ENCODE data around the gene HOTAIR. TPM values are rescaled to one million over a fixed set of nuclear protein-coding genes. Genes with fewer than 3 reads are reported as not detected.
A peak's percentile ranks its signal among the peaks of the same experiment; 100 is the strongest.

The HOTAIR gene
- total and polyA plus RNA-seq, 5 donors, result not detected

DNA sequence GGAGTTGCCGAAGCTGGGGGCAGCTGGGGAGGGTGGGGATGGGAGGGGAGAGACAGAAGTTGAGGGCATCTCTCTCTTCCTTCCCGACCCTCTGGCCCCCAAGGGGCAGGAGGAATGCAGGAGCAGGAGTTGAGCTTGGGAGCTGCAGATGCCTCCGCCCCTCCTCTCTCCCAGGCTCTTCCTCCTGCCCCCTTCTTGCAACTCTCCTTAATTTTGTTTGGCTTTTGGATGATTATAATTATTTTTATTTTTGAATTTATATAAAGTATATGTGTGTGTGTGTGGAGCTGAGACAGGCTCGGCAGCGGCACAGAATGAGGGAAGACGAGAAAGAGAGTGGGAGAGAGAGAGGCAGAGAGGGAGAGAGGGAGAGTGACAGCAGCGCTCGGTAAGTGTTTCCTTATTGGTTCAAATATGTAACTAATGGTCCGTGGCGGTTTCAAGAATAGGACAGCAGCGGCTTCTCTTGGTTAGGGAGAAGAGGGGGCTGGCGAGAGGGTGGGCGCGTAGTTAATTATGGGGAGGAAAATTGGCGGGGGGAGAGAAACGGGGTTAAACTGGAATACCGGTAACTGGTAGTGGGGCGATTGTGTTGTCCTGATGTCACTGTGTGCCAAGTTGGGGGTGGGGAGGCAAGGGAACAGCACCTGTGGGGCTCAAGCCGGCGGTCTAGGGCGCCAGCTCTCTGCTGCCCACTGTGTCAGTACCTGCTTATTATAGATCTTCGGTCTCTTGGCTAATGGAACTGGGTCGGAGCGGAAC is 42.5 kb upstream of the HOTAIR start:
- no peak for DNase-seq
- ATAC-seq, result peak; percentile 17 to 41
- WGBS, result 4% methylated on average over 24 of the region's 24 CpGs
- Histone ChIP-seq H3K4me1 (ENCODE audit: control insufficient read depth, insufficient read depth, low read length) (no peaks in the 10 kb centered on the region), H3K9me3 (ENCODE audit: control insufficient read depth, low read length) (no peaks in the 10 kb centered on the region), H3K27me3 (ENCODE audit: control insufficient read depth, insufficient read depth) (no peaks in the 10 kb centered on the region), H3K27ac (ENCODE audit: low read length) (no peak overlapping the region), H3K4me3 (ENCODE audit: low read length) (peak overlapping the region; percentile 53)
- intact Hi-C loops (cut with DNase I), result loop anchor here in 1 of 4 donors (10.0 kb wide), 1 partner anchor 348 kb away; the partner anchor contains the start of gene GPR84

DNA sequence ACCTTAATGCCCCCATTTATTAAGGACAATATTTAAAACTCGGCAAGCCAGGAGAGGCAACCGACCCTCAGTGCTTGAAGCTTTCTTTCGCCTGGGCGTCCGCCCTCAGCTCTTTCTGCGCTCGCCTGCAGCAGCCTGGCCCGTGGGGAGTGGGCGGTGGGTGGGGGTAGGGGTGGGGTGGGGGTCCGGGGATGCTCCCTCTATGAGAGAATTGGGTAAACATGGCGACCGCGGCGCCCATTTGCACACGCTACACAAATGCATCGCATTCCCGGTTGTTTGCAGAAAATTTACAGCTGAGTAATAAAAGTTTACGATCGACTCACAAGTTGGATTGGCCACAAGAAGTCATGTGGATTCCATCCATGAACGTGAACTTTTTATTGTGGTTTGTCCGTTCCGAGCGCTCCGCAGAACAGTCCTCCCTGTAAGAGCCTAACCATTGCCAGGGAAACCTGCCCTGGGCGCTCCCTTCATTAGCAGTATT is 41.8 kb upstream of the HOTAIR start:
- no peak for DNase-seq
- intact Hi-C loops (cut with DNase I), result loop anchor here in 1 of 4 donors (10.0 kb wide), 1 partner anchor 348 kb away; the partner anchor contains the start of gene GPR84
- no peaks in the 10 kb centered on the region for H3K27me3 ChIP-seq (ENCODE audit: control insufficient read depth, insufficient read depth)
- no peaks in the 10 kb centered on the region for H3K4me1 ChIP-seq (ENCODE audit: control insufficient read depth, insufficient read depth, low read length)
- peak overlapping the region; percentile 53 for H3K4me3 ChIP-seq (ENCODE audit: low read length)
- H3K27ac ChIP-seq (ENCODE audit: low read length), result no peak overlapping the region
- no peak for ATAC-seq
- WGBS, result 5% methylated on average over 25 of the region's 25 CpGs
- no peaks in the 10 kb centered on the region for H3K9me3 ChIP-seq (ENCODE audit: control insufficient read depth, low read length)

DNA sequence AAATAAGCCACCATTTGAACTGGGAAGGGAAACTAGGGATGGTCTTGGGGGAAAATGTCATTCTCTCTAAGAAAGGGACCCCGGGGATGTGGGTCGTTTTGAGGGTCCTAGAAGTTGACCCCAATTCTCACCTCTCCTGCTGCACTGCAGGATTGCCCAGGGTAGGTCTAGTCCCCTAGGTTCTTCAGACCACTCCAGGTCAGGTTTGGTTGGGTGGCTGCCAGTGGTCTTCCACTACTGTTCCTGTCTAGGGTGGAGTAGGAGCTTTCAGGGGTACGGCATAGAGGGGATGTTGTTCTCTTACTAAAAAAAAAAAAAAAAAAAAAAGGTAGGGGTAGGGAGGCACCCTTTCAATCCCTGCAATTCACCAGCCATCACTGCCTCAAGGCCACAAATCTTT is 41.3 kb upstream of the HOTAIR start:
- 17% methylated on average over 3 of the region's 3 CpGs for WGBS
- DNase-seq (no peak), ATAC-seq (no peak)
- H3K27me3 ChIP-seq (ENCODE audit: control insufficient read depth, insufficient read depth), result no peaks in the 10 kb centered on the region
- H3K4me1 ChIP-seq (ENCODE audit: control insufficient read depth, insufficient read depth, low read length), result no peaks in the 10 kb centered on the region
- no peak overlapping the region for H3K4me3 ChIP-seq (ENCODE audit: low read length)
- no peaks in the 10 kb centered on the region for H3K9me3 ChIP-seq (ENCODE audit: control insufficient read depth, low read length)
- no peak overlapping the region for H3K27ac ChIP-seq (ENCODE audit: low read length)
- intact Hi-C loops (cut with DNase I), result loop anchor here in 1 of 4 donors (10.0 kb wide), 1 partner anchor 349 kb away; the partner anchor contains the start of gene GPR84

DNA sequence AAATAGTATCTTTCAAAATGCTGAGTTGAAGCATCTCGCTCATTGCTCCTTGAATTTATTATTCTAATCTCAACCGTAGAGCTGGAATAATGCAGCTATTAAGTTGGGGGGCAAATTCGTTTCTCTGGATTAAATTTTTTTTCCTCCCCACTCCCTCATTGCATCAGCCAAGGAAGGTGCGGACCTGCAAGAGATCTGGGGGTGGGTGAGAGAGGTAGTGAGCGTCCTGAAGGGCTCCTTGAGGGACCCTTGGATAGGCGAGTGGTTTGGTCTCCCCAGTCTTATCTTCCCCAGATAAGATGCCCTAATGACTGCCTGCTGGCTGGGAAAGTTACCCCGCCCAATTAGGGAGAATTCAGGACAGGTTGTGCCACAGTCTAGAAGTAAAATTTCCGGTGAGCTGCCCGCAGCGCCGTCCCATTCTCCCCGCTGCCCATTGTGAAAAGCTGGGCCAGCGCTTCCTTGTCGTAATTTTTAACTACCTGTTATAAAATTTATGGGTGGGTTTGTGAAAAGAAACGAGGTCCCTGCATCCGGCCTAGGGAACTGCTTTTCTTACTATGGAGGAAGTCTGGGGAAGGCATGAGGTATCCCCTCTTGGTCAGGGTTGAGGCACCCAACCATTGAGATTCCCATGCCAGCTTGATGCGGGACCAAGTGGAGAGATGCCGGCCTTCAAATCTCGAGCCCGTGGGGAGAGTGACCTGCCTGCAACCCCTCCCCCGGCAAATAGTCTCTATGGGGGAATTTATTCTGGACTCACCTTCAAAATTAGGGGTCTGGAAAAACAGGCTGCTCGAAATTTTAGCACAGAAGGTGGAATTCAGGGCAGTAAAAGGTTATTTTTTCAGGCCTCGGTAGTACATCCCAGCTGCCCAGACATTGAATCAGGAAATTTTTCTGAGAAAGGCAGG is 40.5 kb upstream of the HOTAIR start:
- WGBS, result 14% methylated on average over 23 of the region's 23 CpGs
- Histone ChIP-seq H3K4me3 (ENCODE audit: low read length) (no peak overlapping the region), H3K27me3 (ENCODE audit: control insufficient read depth, insufficient read depth) (no peaks in the 10 kb centered on the region), H3K27ac (ENCODE audit: low read length) (no peak overlapping the region), H3K9me3 (ENCODE audit: control insufficient read depth, low read length) (no peaks in the 10 kb centered on the region), H3K4me1 (ENCODE audit: control insufficient read depth, insufficient read depth, low read length) (no peaks in the 10 kb centered on the region)
- ATAC-seq, result no peak
- intact Hi-C loops (cut with DNase I), result loop anchor here in 1 of 4 donors (10.0 kb wide), 1 partner anchor 350 kb away; the partner anchor contains the start of gene GPR84
- no peak for DNase-seq

DNA sequence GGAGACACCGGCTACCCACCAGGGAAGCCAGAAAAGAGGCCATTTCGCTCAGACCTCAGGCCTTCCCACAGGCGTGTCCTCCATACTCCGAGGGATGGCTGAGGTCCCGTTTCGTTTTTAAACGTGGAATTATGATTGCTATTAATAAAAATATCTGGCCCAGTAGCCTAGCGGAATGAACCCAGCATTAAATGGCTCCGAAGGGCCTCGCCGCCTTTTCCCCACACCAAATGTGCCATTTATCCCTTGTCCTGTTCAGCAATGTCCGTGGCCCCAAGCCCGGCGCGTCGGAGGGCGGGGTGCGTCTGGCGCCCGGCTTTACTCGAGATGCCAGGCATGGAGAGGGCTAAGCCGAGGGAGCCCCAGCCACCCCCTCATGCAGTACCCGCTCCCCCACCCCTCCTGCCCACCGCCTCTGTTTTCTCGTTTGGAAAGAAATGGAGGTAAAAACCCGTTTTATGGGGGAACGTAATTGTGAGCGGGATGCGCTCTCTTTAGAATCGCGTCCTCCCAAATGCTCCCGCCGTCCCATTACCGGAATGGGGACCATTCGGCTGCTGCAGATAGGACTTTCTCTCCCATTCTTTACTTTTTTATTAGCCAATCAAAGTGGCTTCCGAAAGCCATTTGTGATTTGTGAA is 39.7 kb upstream of the HOTAIR start:
- Histone ChIP-seq H3K27me3 (ENCODE audit: control insufficient read depth, insufficient read depth) (no peaks in the 10 kb centered on the region), H3K4me3 (ENCODE audit: low read length) (no peak overlapping the region)
- peak in 1 of 3 donors; percentile 44 for DNase-seq

DNA sequence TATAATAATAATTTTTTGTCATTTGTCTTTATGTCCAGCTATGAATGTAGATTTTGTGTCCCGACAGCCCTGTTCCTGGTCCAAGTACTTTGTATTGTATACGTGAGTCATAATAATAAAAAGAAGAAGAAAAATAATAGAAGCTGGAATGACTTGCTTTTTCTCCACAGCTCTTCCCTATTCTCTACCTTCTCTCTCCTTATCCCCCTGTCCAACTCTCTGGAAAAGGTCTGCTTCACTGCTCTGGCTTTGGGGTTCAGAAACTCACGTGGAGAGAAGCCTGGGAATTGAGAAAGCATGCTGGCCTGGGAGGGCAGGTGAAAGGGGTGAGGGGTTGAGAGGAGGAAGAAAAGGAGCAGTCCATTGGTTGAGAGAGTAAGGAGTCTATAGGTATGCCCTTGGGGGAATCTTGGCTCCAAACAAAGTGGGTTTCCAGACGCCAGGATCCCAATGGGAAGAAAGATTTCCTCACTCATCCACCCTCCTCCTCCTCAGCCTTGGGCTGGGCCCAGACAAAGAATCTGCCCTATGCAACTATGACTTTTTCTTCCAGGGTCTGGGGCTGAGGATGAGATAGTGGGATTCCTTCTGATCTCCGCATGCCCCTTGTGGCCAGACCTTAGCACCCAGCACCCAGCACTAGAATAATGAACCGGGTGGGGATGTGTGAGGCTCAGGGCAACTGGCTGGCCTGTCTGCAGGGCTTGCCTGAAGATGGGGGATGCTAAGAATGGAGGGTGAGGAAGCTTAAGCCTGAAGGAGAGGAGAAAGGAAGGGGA is 38.1 kb upstream of the HOTAIR start:
- H3K4me1 ChIP-seq (ENCODE audit: control insufficient read depth, insufficient read depth, low read length), result peaks cover 2% of the 10 kb centered on the region
- no peaks in the 10 kb centered on the region for H3K9me3 ChIP-seq (ENCODE audit: control insufficient read depth, low read length)
- intact Hi-C loops (cut with DNase I), result loop anchor here in 1 of 4 donors (10.0 kb wide), 1 partner anchor 352 kb away; the partner anchor contains the start of gene GPR84
- ATAC-seq (no peak), DNase-seq (no peak)
- no peak overlapping the region for H3K27ac ChIP-seq (ENCODE audit: low read length)
- no peaks in the 10 kb centered on the region for H3K27me3 ChIP-seq (ENCODE audit: control insufficient read depth, insufficient read depth)
- WGBS, result 23% methylated on average over 6 of the region's 6 CpGs
- no peak overlapping the region for H3K4me3 ChIP-seq (ENCODE audit: low read length)

More for the DNA sequence above, 39.7 kb upstream of the HOTAIR start:
- WGBS, result 7% methylated on average over 36 of the region's 36 CpGs
- ATAC-seq, result no peak
- H3K9me3 ChIP-seq (ENCODE audit: control insufficient read depth, low read length), result no peaks in the 10 kb centered on the region
- no peak overlapping the region for H3K27ac ChIP-seq (ENCODE audit: low read length)
- intact Hi-C loops (cut with DNase I), result loop anchor here in 1 of 4 donors (10.0 kb wide), 1 partner anchor 350 kb away; the partner anchor contains the start of gene GPR84
- H3K4me1 ChIP-seq (ENCODE audit: control insufficient read depth, insufficient read depth, low read length), result no peaks in the 10 kb centered on the region

DNA sequence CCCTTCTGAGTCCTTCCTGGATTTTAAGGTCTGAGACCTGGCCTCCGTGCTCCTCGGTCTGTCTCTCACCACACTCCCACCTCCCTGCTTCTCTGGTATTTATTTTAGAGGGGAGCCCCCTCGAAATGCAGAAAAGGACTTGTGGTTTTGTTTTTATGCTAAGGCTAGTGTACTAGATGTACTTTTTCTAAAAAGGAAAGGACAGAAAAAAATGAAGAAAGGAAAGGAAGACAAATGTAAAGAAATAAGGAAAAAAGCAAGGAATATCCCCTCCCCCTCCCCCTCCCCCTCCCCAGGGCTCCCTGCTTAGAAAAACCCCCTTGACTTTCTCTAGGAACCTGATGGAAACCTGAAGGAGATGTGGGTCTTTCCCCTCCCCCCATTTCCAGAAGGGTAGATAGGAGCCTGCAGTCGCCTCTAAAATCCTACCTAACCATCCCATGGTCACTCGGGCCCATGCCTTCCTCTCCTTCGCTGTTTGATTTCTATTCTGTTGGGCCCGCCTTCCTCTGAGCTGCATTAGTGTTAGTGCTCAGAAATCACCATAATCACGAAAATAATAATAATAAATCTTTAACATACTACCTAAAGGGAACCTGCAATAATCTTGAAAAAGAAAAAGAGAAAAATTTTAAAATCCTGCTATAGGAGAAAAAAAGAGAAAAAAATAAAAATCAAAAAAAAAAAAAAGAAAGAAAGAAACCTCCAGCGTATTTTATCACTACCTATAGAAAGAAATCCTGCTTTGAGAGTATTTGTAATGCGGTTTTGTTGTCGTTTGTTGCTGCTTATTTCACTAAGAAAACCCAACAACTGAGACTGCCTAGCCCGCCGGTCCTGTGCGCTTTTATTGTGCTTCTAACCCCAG is 37.1 kb upstream of the HOTAIR start:
- ATAC-seq (no peak), DNase-seq (no peak)
- intact Hi-C loops (cut with DNase I), result loop anchor here in 1 of 4 donors (10.0 kb wide), 1 partner anchor 353 kb away; the partner anchor contains the start of gene GPR84
- Histone ChIP-seq H3K4me1 (ENCODE audit: control insufficient read depth, insufficient read depth, low read length) (peaks cover 2% of the 10 kb centered on the region), H3K9me3 (ENCODE audit: control insufficient read depth, low read length) (no peaks in the 10 kb centered on the region), H3K27ac (ENCODE audit: low read length) (no peak overlapping the region), H3K27me3 (ENCODE audit: control insufficient read depth, insufficient read depth) (no peaks in the 10 kb centered on the region), H3K4me3 (ENCODE audit: low read length) (no peak overlapping the region)
- WGBS, result 20% methylated on average over 14 of the region's 14 CpGs

DNA sequence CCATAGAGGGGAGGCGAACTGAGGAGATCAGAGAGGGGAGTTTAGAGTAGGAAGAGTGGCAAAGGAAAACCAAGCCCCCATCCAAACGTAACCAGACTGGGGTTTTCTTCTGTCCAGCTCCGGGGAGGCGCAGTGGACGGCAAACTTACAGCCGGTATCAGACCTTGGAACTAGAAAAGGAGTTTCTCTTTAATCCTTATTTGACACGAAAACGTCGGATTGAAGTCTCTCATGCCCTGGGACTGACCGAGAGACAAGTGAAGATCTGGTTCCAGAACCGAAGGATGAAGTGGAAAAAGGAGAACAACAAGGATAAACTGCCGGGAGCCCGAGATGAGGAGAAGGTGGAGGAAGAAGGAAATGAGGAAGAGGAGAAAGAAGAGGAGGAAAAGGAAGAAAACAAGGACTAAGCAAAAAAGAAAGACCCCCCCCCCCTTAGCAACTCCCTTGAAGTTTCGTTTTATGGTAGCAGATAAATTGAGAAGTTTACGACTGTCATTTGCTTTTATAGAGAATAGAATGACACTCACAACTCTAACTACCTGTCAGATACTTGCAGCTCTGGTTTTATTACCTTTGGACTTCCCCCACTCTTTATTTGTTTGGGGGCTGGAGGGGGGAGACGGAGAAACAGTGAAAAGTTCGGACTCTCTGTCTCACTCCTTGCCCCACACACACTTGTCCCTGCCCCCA is 36.4 kb upstream of the HOTAIR start:
- WGBS, result 7% methylated on average over 17 of the region's 17 CpGs
- H3K27ac ChIP-seq (ENCODE audit: low read length), result no peak overlapping the region
- no peaks in the 10 kb centered on the region for H3K27me3 ChIP-seq (ENCODE audit: control insufficient read depth, insufficient read depth)
- DNase-seq (no peak), ATAC-seq (no peak)
- intact Hi-C loops (cut with DNase I), result loop anchor here in 1 of 4 donors (10.0 kb wide), 1 partner anchor 354 kb away; the partner anchor contains the start of gene GPR84
- H3K9me3 ChIP-seq (ENCODE audit: control insufficient read depth, low read length), result no peaks in the 10 kb centered on the region
- peaks cover 2% of the 10 kb centered on the region for H3K4me1 ChIP-seq (ENCODE audit: control insufficient read depth, insufficient read depth, low read length)
- H3K4me3 ChIP-seq (ENCODE audit: low read length), result no peak overlapping the region
